Measurements from ENCODE around the gene USP4. TPM values are rescaled to one million over a fixed set of nuclear protein-coding genes. Genes with fewer than 3 reads are reported as not detected.

Gene USP4
- total RNA-seq, 2 donors from 2014 or later, result 13.2 to 24.7 TPM

GRCh38 chr3:49343163-49343562, 3.3 kb upstream of the USP4 start:
- intact Hi-C loops (cut with DNase I), result loop anchor here (10.0 kb wide), 1 partner anchor 82 kb away; the partner anchor contains the start of genes AMT and NICN1
- no peaks in the 10 kb centered on the region for H3K9me3 ChIP-seq
- H3K36me3 ChIP-seq (replicated peaks in 1 of 2; ENCODE audit: insufficient read depth in 1 of 2, low read depth in 2 of 2), result no peaks in the 10 kb centered on the region
- H3K27me3 ChIP-seq, result no peaks in the 10 kb centered on the region
- peak overlapping the region in 1 of 4 donors; percentile 90 for H3K27ac ChIP-seq
- TF ChIP-seq CTCF (IDR thresholded peaks at IDR 0.05) (no peak), POLR2A (IDR thresholded peaks at IDR 0.05) (peak in 1 of 3 donors; percentile 12)
- 83 to 92% methylated on average over 3 of the region's 3 CpGs for WGBS, 2 donors
- ATAC-seq (no peak), DNase-seq (no peak)
- H3K4me1 ChIP-seq, result peaks cover 25% of the 10 kb centered on the region
- no peak overlapping the region for H3K4me3 ChIP-seq

GRCh38 chr3:49341996-49342395, 2.1 kb upstream of the USP4 start:
- peaks cover 28% of the 10 kb centered on the region for H3K4me1 ChIP-seq
- no peak for TF ChIP-seq POLR2A (IDR thresholded peaks at IDR 0.05)
- no peak for TF ChIP-seq CTCF (IDR thresholded peaks at IDR 0.05)

GRCh38 chr3:49339581-49339940, 292 bp downstream of the USP4 start:
- ATAC-seq (no peak), DNase-seq (no peak)
- intact Hi-C loops (cut with DNase I), result no loop called here
- Histone ChIP-seq H3K4me3 (peak overlapping the region; percentile 90 to 93), H3K36me3 (replicated peaks in 1 of 2; ENCODE audit: insufficient read depth in 1 of 2, low read depth in 2 of 2) (no peaks in the 10 kb centered on the region), H3K9me3 (no peaks in the 10 kb centered on the region), H3K27me3 (no peaks in the 10 kb centered on the region), H3K4me1 (peaks cover 28% of the 10 kb centered on the region), H3K27ac (peak overlapping the region; percentile 67 to 91 (median 86))
- WGBS, 2 donors, result 0 to 2% methylated on average over 5 to 17 of the region's 17 CpGs
- TF ChIP-seq POLR2A (IDR thresholded peaks at IDR 0.05) (no peak), CTCF (IDR thresholded peaks at IDR 0.05) (no peak)

More at GRCh38 chr3:49341996-49342395, 2.1 kb upstream of the USP4 start:
- H3K36me3 ChIP-seq (replicated peaks in 1 of 2; ENCODE audit: insufficient read depth in 1 of 2, low read depth in 2 of 2), result no peaks in the 10 kb centered on the region
- peak overlapping the region in 1 of 4 donors; percentile 90 for H3K27ac ChIP-seq
- H3K4me3 ChIP-seq, result no peak overlapping the region
- ATAC-seq, result no peak
- 89 to 94% methylated on average over 6 of the region's 6 CpGs for WGBS, 2 donors
- intact Hi-C loops (cut with DNase I), result loop anchor here (10.0 kb wide), 1 partner anchor 83 kb away; the partner anchor contains the start of genes AMT and NICN1
- no peaks in the 10 kb centered on the region for H3K27me3 ChIP-seq
- DNase-seq, result no peak
- H3K9me3 ChIP-seq, result no peaks in the 10 kb centered on the region

- Histone ChIP-seq H3K4me1 (peaks cover 12% of the 10 kb centered on the region), H3K4me3 (no peak overlapping the region), H3K9me3 (no peaks in the 10 kb centered on the region), H3K27ac (no peak overlapping the region), H3K36me3 (replicated peaks in 1 of 2; ENCODE audit: insufficient read depth in 1 of 2, low read depth in 2 of 2) (peaks cover 0 to 24% of the 10 kb centered on the region in 2 donors), H3K27me3 (no peaks in the 10 kb centered on the region)
- DNase-seq (no peak), ATAC-seq (no peak)
- intact Hi-C loops (cut with DNase I), result no loop called here
- 84 to 90% methylated on average over 5 of the region's 5 CpGs for WGBS, 2 donors
- TF ChIP-seq POLR2A (IDR thresholded peaks at IDR 0.05) (no peak), CTCF (IDR thresholded peaks at IDR 0.05) (no peak)
Observed at GRCh38 chr3:49333916-49334633, 5.8 kb downstream of the USP4 start.

GRCh38 chr3:49333091-49333490, 6.8 kb downstream of the USP4 start:
- ATAC-seq (no peak), DNase-seq (peak in 1 of 4 donors; percentile 32)
- TF ChIP-seq POLR2A (IDR thresholded peaks at IDR 0.05), result no peak
- no peak for TF ChIP-seq CTCF (IDR thresholded peaks at IDR 0.05)
- Histone ChIP-seq H3K27ac (no peak overlapping the region), H3K27me3 (no peaks in the 10 kb centered on the region), H3K4me1 (peaks cover 2% of the 10 kb centered on the region), H3K36me3 (replicated peaks in 1 of 2; ENCODE audit: insufficient read depth in 1 of 2, low read depth in 2 of 2) (peaks cover 0 to 28% of the 10 kb centered on the region in 2 donors), H3K9me3 (no peaks in the 10 kb centered on the region), H3K4me3 (no peak overlapping the region)
- 78 to 96% methylated on average over 3 of the region's 3 CpGs for WGBS, 2 donors
- intact Hi-C loops (cut with DNase I), result no loop called here
